ENCODE data around the gene DCC. TPM values are rescaled to one million over a fixed set of nuclear protein-coding genes. Genes with fewer than 3 reads are reported as not detected.

The DCC gene
- total RNA-seq, 1 experiment from 2014 or later = 0.72 TPM

DNA sequence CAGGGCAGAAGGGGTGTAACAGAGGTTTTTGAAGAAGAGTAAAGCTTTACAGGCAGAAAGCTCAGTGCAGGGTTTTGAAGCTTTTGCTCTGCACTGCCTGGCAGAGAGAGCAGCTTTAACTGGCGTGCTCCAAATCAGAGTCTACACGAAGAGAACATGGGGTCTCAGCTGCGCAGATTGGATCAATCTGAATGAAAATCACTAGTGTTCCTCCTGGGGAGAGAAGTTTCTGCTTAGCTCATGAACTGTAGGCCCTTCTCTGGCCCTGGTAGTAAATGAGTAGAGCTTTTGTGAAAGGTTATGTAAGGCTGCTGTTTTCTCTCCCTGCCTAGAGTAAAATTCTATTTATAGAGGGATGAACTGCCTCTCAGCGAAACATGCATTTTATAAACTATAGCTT, 13.6 kb downstream of the DCC start:
- DNase-seq (ENCODE audit: low spot score) = no peak
- H3K4me3 Mint-ChIP-seq = no peak overlapping the region
- H3K27me3 Mint-ChIP-seq (ENCODE audit: low read depth) = no peaks in the 10 kb centered on the region
- H3K27ac Mint-ChIP-seq = no peak overlapping the region
- ChIA-PET CTCF (no interaction called here), POLR2A (no interaction called here)
- H3K4me1 Mint-ChIP-seq = peaks cover 6% of the 10 kb centered on the region; the same call in 1 of the 2 replicates
- 0 out of 2 replicates have a peak, but pooled peaks cover 3% of the 10 kb centered on the region for H3K36me3 Mint-ChIP-seq
- TF ChIP-seq TP53 (CRISPR knock-in tag; IDR thresholded peaks at IDR 0.05) (no peak), CBFB (CRISPR knock-in tag; IDR thresholded peaks at IDR 0.05; ENCODE audit: low read depth) (no peak), GRHL2 (CRISPR knock-in tag; IDR thresholded peaks at IDR 0.05; ENCODE audit: insufficient replicate concordance, severe bottlenecking) (no peak), ZNF423 (CRISPR knock-in tag; IDR thresholded peaks at IDR 0.05) (no peak), JAZF1 (CRISPR knock-in tag; IDR thresholded peaks at IDR 0.05) (no peak), ZNF317 (CRISPR knock-in tag; IDR thresholded peaks at IDR 0.05; ENCODE audit: borderline replicate concordance, low read depth) (no peak), NFYB (CRISPR knock-in tag; conservative IDR thresholded peaks at IDR 0.05; ENCODE audit: low read depth) (no peak), HMGA2 (CRISPR knock-in tag; IDR thresholded peaks at IDR 0.05) (no peak), MXD4 (CRISPR knock-in tag; IDR thresholded peaks at IDR 0.05; ENCODE audit: borderline replicate concordance) (no peak)
- TF ChIP-seq, protein P1, sequence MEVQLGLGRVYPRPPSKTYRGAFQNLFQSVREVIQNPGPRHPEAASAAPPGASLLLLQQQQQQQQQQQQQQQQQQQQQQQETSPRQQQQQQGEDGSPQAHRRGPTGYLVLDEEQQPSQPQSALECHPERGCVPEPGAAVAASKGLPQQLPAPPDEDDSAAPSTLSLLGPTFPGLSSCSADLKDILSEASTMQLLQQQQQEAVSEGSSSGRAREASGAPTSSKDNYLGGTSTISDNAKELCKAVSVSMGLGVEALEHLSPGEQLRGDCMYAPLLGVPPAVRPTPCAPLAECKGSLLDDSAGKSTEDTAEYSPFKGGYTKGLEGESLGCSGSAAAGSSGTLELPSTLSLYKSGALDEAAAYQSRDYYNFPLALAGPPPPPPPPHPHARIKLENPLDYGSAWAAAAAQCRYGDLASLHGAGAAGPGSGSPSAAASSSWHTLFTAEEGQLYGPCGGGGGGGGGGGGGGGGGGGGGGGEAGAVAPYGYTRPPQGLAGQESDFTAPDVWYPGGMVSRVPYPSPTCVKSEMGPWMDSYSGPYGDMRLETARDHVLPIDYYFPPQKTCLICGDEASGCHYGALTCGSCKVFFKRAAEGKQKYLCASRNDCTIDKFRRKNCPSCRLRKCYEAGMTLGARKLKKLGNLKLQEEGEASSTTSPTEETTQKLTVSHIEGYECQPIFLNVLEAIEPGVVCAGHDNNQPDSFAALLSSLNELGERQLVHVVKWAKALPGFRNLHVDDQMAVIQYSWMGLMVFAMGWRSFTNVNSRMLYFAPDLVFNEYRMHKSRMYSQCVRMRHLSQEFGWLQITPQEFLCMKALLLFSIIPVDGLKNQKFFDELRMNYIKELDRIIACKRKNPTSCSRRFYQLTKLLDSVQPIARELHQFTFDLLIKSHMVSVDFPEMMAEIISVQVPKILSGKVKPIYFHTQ (CRISPR knock-in tag; IDR thresholded peaks at IDR 0.05) = no peak
- TF ChIP-seq, protein P2, sequence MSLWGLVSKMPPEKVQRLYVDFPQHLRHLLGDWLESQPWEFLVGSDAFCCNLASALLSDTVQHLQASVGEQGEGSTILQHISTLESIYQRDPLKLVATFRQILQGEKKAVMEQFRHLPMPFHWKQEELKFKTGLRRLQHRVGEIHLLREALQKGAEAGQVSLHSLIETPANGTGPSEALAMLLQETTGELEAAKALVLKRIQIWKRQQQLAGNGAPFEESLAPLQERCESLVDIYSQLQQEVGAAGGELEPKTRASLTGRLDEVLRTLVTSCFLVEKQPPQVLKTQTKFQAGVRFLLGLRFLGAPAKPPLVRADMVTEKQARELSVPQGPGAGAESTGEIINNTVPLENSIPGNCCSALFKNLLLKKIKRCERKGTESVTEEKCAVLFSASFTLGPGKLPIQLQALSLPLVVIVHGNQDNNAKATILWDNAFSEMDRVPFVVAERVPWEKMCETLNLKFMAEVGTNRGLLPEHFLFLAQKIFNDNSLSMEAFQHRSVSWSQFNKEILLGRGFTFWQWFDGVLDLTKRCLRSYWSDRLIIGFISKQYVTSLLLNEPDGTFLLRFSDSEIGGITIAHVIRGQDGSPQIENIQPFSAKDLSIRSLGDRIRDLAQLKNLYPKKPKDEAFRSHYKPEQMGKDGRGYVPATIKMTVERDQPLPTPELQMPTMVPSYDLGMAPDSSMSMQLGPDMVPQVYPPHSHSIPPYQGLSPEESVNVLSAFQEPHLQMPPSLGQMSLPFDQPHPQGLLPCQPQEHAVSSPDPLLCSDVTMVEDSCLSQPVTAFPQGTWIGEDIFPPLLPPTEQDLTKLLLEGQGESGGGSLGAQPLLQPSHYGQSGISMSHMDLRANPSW (CRISPR knock-in tag; conservative IDR thresholded peaks at IDR 0.05; ENCODE audit: low read depth) = no peak
- no peak for ATAC-seq
- H3K9me3 Mint-ChIP-seq = peaks cover 9% of the 10 kb centered on the region

DNA sequence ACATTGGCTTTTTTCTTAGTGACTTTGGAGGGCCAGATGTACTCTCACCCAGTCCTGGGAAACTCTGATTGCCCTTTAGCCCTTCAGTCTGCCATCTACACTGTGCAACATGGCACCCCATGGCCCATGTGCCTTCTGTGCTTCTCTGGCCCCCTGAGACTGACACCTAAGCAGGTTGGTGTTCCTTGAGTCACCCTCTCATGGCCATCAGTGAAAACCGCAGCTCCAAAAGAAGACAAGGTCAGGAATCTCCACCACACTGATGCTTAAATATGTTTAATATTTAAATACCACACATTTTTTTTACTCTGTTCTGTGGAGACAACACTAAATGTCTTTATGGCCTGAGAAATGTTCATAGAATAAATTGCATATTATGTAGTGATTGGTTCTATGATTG, 23.9 kb downstream of the DCC start:
- ChIA-PET CTCF (no interaction called here), POLR2A (no interaction called here)
- Mint-ChIP-seq H3K4me1 (peaks cover 5% of the 10 kb centered on the region), H3K27me3 (ENCODE audit: low read depth) (no peaks in the 10 kb centered on the region), H3K36me3 (no peaks in the 10 kb centered on the region), H3K27ac (no peak overlapping the region), H3K9me3 (peaks cover 15% of the 10 kb centered on the region), H3K4me3 (no peak overlapping the region)
- ATAC-seq (no peak), DNase-seq (ENCODE audit: low spot score) (no peak)
- TF ChIP-seq, protein P3, sequence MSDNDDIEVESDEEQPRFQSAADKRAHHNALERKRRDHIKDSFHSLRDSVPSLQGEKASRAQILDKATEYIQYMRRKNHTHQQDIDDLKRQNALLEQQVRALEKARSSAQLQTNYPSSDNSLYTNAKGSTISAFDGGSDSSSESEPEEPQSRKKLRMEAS (CRISPR knock-in tag; IDR thresholded peaks at IDR 0.05) = no peak
- TF ChIP-seq, protein P4, sequence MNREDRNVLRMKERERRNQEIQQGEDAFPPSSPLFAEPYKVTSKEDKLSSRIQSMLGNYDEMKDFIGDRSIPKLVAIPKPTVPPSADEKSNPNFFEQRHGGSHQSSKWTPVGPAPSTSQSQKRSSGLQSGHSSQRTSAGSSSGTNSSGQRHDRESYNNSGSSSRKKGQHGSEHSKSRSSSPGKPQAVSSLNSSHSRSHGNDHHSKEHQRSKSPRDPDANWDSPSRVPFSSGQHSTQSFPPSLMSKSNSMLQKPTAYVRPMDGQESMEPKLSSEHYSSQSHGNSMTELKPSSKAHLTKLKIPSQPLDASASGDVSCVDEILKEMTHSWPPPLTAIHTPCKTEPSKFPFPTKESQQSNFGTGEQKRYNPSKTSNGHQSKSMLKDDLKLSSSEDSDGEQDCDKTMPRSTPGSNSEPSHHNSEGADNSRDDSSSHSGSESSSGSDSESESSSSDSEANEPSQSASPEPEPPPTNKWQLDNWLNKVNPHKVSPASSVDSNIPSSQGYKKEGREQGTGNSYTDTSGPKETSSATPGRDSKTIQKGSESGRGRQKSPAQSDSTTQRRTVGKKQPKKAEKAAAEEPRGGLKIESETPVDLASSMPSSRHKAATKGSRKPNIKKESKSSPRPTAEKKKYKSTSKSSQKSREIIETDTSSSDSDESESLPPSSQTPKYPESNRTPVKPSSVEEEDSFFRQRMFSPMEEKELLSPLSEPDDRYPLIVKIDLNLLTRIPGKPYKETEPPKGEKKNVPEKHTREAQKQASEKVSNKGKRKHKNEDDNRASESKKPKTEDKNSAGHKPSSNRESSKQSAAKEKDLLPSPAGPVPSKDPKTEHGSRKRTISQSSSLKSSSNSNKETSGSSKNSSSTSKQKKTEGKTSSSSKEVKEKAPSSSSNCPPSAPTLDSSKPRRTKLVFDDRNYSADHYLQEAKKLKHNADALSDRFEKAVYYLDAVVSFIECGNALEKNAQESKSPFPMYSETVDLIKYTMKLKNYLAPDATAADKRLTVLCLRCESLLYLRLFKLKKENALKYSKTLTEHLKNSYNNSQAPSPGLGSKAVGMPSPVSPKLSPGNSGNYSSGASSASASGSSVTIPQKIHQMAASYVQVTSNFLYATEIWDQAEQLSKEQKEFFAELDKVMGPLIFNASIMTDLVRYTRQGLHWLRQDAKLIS (CRISPR knock-in tag; IDR thresholded peaks at IDR 0.05; ENCODE audit: borderline replicate concordance) = no peak
- TF ChIP-seq OVOL2 (CRISPR knock-in tag; IDR thresholded peaks at IDR 0.05; ENCODE audit: borderline replicate concordance) (no peak), ZNF121 (CRISPR knock-in tag; IDR thresholded peaks at IDR 0.05) (no peak), ZNF423 (CRISPR knock-in tag; IDR thresholded peaks at IDR 0.05) (no peak), SP1 (CRISPR knock-in tag; conservative IDR thresholded peaks at IDR 0.05) (no peak), GRHL2 (CRISPR knock-in tag; IDR thresholded peaks at IDR 0.05; ENCODE audit: insufficient replicate concordance, severe bottlenecking) (no peak), RELA (CRISPR knock-in tag; IDR thresholded peaks at IDR 0.05; ENCODE audit: borderline replicate concordance) (no peak), FOXJ3 (CRISPR knock-in tag; IDR thresholded peaks at IDR 0.05; ENCODE audit: borderline replicate concordance) (no peak)
- TF ChIP-seq, protein P5, sequence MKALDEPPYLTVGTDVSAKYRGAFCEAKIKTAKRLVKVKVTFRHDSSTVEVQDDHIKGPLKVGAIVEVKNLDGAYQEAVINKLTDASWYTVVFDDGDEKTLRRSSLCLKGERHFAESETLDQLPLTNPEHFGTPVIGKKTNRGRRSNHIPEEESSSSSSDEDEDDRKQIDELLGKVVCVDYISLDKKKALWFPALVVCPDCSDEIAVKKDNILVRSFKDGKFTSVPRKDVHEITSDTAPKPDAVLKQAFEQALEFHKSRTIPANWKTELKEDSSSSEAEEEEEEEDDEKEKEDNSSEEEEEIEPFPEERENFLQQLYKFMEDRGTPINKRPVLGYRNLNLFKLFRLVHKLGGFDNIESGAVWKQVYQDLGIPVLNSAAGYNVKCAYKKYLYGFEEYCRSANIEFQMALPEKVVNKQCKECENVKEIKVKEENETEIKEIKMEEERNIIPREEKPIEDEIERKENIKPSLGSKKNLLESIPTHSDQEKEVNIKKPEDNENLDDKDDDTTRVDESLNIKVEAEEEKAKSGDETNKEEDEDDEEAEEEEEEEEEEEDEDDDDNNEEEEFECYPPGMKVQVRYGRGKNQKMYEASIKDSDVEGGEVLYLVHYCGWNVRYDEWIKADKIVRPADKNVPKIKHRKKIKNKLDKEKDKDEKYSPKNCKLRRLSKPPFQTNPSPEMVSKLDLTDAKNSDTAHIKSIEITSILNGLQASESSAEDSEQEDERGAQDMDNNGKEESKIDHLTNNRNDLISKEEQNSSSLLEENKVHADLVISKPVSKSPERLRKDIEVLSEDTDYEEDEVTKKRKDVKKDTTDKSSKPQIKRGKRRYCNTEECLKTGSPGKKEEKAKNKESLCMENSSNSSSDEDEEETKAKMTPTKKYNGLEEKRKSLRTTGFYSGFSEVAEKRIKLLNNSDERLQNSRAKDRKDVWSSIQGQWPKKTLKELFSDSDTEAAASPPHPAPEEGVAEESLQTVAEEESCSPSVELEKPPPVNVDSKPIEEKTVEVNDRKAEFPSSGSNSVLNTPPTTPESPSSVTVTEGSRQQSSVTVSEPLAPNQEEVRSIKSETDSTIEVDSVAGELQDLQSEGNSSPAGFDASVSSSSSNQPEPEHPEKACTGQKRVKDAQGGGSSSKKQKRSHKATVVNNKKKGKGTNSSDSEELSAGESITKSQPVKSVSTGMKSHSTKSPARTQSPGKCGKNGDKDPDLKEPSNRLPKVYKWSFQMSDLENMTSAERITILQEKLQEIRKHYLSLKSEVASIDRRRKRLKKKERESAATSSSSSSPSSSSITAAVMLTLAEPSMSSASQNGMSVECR (CRISPR knock-in tag; IDR thresholded peaks at IDR 0.05; ENCODE audit: borderline replicate concordance) = no peak
- TF ChIP-seq, protein P6, sequence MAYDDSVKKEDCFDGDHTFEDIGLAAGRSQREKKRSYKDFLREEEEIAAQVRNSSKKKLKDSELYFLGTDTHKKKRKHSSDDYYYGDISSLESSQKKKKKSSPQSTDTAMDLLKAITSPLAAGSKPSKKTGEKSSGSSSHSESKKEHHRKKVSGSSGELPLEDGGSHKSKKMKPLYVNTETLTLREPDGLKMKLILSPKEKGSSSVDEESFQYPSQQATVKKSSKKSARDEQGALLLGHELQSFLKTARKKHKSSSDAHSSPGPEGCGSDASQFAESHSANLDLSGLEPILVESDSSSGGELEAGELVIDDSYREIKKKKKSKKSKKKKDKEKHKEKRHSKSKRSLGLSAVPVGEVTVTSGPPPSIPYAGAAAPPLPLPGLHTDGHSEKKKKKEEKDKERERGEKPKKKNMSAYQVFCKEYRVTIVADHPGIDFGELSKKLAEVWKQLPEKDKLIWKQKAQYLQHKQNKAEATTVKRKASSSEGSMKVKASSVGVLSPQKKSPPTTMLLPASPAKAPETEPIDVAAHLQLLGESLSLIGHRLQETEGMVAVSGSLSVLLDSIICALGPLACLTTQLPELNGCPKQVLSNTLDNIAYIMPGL (CRISPR knock-in tag; IDR thresholded peaks at IDR 0.05) = no peak
